ENCODE measurements around the gene SWT1.

The SWT1 gene

DNA sequence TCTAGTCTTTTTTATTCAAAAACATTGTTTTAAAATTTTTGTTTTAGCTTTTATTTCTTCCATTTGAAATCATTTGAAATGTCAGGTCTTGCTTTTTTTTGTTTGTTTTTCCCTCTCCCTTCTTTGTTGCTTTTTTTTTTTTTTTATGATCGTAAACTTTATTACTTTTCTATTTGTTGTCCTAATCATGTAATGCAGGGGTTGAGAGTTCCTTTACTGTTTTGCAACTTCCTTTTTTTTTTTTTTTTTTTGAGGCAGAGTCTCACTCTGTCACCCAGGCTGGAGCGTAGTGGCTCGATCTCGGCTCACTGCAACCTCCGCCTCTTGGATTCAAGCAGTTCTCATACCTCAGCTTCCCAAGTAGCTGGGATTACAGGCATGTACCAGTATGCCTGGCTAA, 135.3 kb downstream of the SWT1 start:
- FAIRE-seq: no peak
- no peak for TF ChIP-seq PAX5 (IDR thresholded peaks at IDR 0.05; ENCODE audit: insufficient read depth, low read length, severe bottlenecking)
- no peak for TF ChIP-seq SPI1 (IDR thresholded peaks at IDR 0.05; ENCODE audit: low read depth, low read length)
- no peak for TF ChIP-seq POLR2AphosphoS5 (IDR thresholded peaks at IDR 0.05; ENCODE audit: low read depth, low read length)
- TF ChIP-seq TAF1 (IDR thresholded peaks at IDR 0.05; ENCODE audit: low read depth, low read length): no peak
- no peak for TF ChIP-seq POU2F2 (IDR thresholded peaks at IDR 0.05; ENCODE audit: low read depth, low read length)
- no peak for DNase-seq (ENCODE audit: insufficient read length, low spot score)

DNA sequence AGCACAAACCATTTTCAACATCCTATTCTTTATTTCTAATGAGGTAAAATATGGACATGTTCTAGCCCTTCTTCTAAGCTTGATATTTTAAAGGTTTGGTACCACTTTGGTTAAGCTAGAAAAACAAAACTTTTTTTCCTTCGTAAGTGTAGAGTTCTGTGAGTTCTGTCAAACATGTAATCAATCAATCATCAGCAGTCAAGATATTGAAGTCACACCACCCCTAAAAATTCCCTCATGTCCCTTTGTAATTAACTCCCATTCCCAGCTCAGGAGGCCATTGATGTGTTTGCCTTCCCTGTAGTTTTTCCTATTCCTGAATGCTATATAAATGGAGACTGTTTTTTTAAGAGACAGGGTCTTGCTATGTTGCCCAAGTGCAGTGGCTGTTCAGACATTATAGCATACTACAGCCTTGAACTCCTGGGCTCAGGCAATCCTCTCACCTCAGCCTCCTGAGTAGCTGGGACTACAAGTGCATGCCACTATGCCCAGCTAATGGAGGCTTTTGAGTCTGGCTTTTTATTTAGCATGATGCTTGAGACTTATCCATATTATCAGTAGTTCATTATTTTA, 137.1 kb downstream of the SWT1 start:
- TF ChIP-seq POLR2AphosphoS5 (IDR thresholded peaks at IDR 0.05; ENCODE audit: low read depth, low read length) (0 out of 2 replicates have a peak, but pooled peaks have one; percentile 17), POLR2A (IDR thresholded peaks at IDR 0.05; ENCODE audit: low read depth, low read length) (peak; percentile 43; the same call in 1 of the 2 replicates), SPI1 (IDR thresholded peaks at IDR 0.05; ENCODE audit: low read depth, low read length) (no peak), TAF1 (IDR thresholded peaks at IDR 0.05; ENCODE audit: low read depth, low read length) (no peak)
- no peak for DNase-seq (ENCODE audit: insufficient read length, low spot score)
- FAIRE-seq: no peak

DNA sequence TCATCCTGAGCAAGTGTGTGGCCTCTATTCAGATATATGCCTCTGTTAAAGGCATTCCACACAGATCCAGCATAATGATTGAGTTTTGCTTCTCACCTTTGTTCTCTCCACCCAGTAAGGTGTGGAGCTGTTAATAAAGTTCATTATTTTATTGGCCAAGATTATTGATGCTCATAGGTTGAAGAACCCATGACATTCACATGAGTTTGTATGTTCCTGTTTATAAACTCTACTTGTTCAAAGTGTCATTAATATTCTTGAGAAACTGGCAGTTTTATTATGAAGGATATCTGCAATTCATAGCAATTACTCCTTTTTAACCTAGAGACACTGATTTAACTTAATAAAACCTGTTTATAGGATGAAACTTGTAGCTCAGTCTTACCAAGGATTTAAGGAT, 138.1 kb downstream of the SWT1 start:
- DNase-seq (ENCODE audit: insufficient read length, low spot score): no peak
- no peak for FAIRE-seq
- TF ChIP-seq POLR2A (IDR thresholded peaks at IDR 0.05; ENCODE audit: low read depth, low read length): no peak
- TF ChIP-seq POLR2AphosphoS5 (IDR thresholded peaks at IDR 0.05; ENCODE audit: low read depth, low read length): no peak
- no peak for TF ChIP-seq PAX5 (IDR thresholded peaks at IDR 0.05; ENCODE audit: insufficient read depth, low read length, severe bottlenecking)
- no peak for TF ChIP-seq SPI1 (IDR thresholded peaks at IDR 0.05; ENCODE audit: low read depth, low read length)
- TF ChIP-seq POU2F2 (IDR thresholded peaks at IDR 0.05; ENCODE audit: low read depth, low read length): no peak

DNA sequence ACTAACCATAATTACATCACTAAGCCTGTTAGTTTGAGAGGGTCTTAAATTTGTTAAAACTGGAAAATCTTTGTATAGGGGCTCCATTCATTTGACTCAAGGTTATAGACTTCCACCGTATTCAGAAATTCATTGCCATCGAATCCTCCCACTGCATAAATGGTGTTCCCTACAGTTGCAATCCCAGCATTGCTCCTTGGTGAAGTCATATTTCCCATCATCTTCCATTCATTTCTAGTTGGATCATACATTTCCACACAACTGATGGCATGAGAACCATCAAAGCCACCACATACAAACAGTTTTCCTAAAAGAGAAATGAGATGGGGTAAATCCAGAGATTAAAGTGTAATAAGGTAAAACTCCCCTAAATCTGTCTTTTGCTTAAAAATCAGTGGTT, 141.0 kb downstream of the SWT1 start:
- TF ChIP-seq SPI1 (IDR thresholded peaks at IDR 0.05; ENCODE audit: low read depth, low read length) (no peak), POU2F2 (IDR thresholded peaks at IDR 0.05; ENCODE audit: low read depth, low read length) (no peak), POLR2AphosphoS5 (IDR thresholded peaks at IDR 0.05; ENCODE audit: low read depth, low read length) (no peak), PAX5 (IDR thresholded peaks at IDR 0.05; ENCODE audit: insufficient read depth, low read length, severe bottlenecking) (no peak), TAF1 (IDR thresholded peaks at IDR 0.05; ENCODE audit: low read depth, low read length) (no peak), POLR2A (IDR thresholded peaks at IDR 0.05; ENCODE audit: low read depth, low read length) (no peak)
- no peak for FAIRE-seq
- no peak for DNase-seq (ENCODE audit: insufficient read length, low spot score)

DNA sequence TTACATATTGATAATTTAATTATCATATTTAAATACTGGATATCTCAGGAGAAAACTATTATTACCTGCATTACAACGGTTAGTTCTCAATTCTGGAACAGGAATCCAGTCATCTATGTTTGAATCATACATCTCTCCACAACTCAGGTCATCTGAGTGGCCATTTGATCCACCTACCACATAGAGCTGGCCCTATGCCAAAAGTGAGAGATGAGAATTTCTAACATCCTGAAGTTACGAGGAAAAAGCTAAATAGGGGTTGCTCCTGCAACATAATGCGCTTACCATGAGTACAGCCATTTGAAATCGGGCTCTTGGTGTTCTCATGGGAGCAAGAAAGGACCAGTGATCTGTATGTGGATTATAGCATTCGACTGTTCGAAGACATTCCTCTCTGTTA, 143.2 kb downstream of the SWT1 start:
- DNase-seq (ENCODE audit: insufficient read length, low spot score) (no peak), FAIRE-seq (no peak)
- no peak for TF ChIP-seq POLR2A (IDR thresholded peaks at IDR 0.05; ENCODE audit: low read depth, low read length)
- TF ChIP-seq TAF1 (IDR thresholded peaks at IDR 0.05; ENCODE audit: low read depth, low read length): no peak
- no peak for TF ChIP-seq POLR2AphosphoS5 (IDR thresholded peaks at IDR 0.05; ENCODE audit: low read depth, low read length)
- no peak for TF ChIP-seq SPI1 (IDR thresholded peaks at IDR 0.05; ENCODE audit: low read depth, low read length)
- TF ChIP-seq POU2F2 (IDR thresholded peaks at IDR 0.05; ENCODE audit: low read depth, low read length): no peak
- TF ChIP-seq PAX5 (IDR thresholded peaks at IDR 0.05; ENCODE audit: insufficient read depth, low read length, severe bottlenecking): no peak

DNA sequence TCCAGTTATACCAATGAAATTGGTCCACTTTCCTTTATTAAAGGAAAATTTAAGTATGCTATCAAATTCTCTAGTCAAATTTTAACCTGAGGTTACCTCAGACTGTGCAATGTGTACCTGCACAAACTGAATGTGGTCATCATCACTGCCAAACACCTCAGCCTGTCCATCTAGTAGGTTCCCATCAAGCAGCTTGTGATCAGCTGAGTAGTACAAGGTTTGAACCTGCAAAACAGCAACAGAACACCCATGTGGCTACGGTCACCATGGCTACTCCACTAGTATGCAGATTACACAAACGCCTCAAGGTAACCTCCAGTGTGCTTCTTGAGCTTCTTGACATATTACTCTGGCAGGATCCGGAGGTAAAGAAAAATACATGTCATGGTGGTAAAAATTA, 148.5 kb downstream of the SWT1 start:
- DNase-seq (ENCODE audit: insufficient read length, low spot score) (no peak), FAIRE-seq (no peak)
- TF ChIP-seq PAX5 (IDR thresholded peaks at IDR 0.05; ENCODE audit: insufficient read depth, low read length, severe bottlenecking) (no peak), POU2F2 (IDR thresholded peaks at IDR 0.05; ENCODE audit: low read depth, low read length) (no peak), TAF1 (IDR thresholded peaks at IDR 0.05; ENCODE audit: low read depth, low read length) (no peak), SPI1 (IDR thresholded peaks at IDR 0.05; ENCODE audit: low read depth, low read length) (no peak), POLR2A (IDR thresholded peaks at IDR 0.05; ENCODE audit: low read depth, low read length) (no peak), POLR2AphosphoS5 (IDR thresholded peaks at IDR 0.05; ENCODE audit: low read depth, low read length) (no peak)

DNA sequence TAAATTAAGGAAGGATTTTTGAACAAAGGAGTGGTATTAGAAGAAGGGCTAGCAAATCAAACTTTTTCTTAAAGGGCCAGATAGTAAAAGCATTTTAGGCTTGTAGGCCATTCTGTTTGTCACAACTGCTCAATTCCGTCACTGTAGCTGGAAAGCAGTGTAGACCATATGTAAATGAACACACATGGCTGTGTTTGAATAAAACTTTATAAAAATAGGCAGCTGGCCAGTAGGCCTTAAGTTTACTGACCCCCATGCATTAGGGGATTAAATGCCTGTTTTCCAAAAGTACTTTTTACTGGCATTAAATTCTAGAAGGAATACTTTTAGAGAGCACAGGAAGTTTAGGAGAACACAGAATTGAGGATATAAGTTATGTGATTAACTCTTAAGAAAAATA, 151.2 kb downstream of the SWT1 start:
- no peak for FAIRE-seq
- DNase-seq (ENCODE audit: insufficient read length, low spot score): no peak
- TF ChIP-seq POLR2AphosphoS5 (IDR thresholded peaks at IDR 0.05; ENCODE audit: low read depth, low read length): no peak
- no peak for TF ChIP-seq SPI1 (IDR thresholded peaks at IDR 0.05; ENCODE audit: low read depth, low read length)
- no peak for TF ChIP-seq POU2F2 (IDR thresholded peaks at IDR 0.05; ENCODE audit: low read depth, low read length)
- no peak for TF ChIP-seq PAX5 (IDR thresholded peaks at IDR 0.05; ENCODE audit: insufficient read depth, low read length, severe bottlenecking)
- TF ChIP-seq POLR2A (IDR thresholded peaks at IDR 0.05; ENCODE audit: low read depth, low read length): no peak
- TF ChIP-seq TAF1 (IDR thresholded peaks at IDR 0.05; ENCODE audit: low read depth, low read length): no peak

DNA sequence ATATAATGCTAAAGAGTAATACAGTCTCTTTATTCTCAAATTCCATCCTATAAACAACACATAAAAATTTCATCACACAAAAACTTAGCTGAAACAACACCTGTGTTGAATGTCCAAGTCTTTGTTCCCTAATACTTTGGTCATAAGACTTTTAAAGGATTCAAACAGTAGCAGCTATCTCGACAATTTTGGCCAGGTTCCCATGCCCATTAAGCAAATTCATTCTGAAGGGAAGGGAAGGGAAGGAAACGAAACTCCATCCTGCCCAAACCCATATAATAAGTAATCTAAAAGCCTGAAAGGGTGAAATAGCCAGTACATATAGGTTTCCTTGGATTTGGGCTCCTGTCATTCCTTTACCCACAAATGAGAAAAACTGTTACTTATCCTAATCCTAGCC, 152.6 kb downstream of the SWT1 start:
- TF ChIP-seq POLR2A (IDR thresholded peaks at IDR 0.05; ENCODE audit: low read depth, low read length) (no peak), TAF1 (IDR thresholded peaks at IDR 0.05; ENCODE audit: low read depth, low read length) (no peak), POU2F2 (IDR thresholded peaks at IDR 0.05; ENCODE audit: low read depth, low read length) (no peak), SPI1 (IDR thresholded peaks at IDR 0.05; ENCODE audit: low read depth, low read length) (no peak), POLR2AphosphoS5 (IDR thresholded peaks at IDR 0.05; ENCODE audit: low read depth, low read length) (no peak), PAX5 (IDR thresholded peaks at IDR 0.05; ENCODE audit: insufficient read depth, low read length, severe bottlenecking) (no peak)
- FAIRE-seq (no peak), DNase-seq (ENCODE audit: insufficient read length, low spot score) (no peak)

DNA sequence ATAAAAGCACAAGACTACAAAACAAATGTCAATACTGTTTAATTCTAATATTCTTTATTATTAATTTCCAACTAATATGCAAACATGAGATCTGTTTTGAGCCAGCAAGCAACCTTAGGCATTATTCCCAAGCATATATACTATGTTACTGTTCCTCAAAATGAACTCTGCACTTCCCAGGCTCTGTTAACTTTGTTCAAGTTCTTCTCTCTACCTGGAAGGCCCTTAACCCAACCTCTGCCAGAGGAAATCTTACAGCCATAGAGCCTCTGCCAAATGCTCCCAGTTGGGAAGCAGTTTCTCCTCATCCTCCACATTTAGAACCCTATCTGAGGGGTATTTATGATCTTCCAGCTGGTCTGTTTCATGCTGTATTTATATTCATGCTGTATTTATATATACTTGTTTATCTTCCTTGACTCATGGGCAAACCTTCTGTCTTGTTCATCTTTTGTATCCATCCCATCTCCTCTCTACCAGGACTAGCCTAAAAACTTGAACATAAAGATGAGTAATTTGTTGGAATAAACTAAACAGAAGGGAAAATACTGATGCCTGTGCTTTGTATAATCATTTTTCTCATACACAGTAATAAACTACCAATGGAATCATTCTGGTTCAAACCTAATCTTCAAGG, 154.7 kb downstream of the SWT1 start:
- TF ChIP-seq POLR2AphosphoS5 (IDR thresholded peaks at IDR 0.05; ENCODE audit: low read depth, low read length) (no peak), PAX5 (IDR thresholded peaks at IDR 0.05; ENCODE audit: insufficient read depth, low read length, severe bottlenecking) (no peak), TAF1 (IDR thresholded peaks at IDR 0.05; ENCODE audit: low read depth, low read length) (no peak), POLR2A (IDR thresholded peaks at IDR 0.05; ENCODE audit: low read depth, low read length) (no peak), POU2F2 (IDR thresholded peaks at IDR 0.05; ENCODE audit: low read depth, low read length) (no peak), SPI1 (IDR thresholded peaks at IDR 0.05; ENCODE audit: low read depth, low read length) (no peak)
- no peak for DNase-seq (ENCODE audit: insufficient read length, low spot score)
- no peak for FAIRE-seq

Data from GM12891 (cell line).